Epithelial cell of proximal tubule (primary cell): Measurements from ENCODE around the gene UBE2L3. TPM values are rescaled to one million over a fixed set of nuclear protein-coding genes. Genes with fewer than 3 reads are reported as not detected.

Source experiments
- DNase-seq: peaks from one replicate; pipeline ENCODE4 v3.0.0-alpha.2; 2011; ENCODE audit warnings: low read depth
- H3K4me3 ChIP-seq: 2 replicates; pipeline ENCODE4 v1.5.1; 2011; ENCODE audit warnings: low read depth, mild to moderate bottlenecking, low read length
- CTCF ChIP-seq: conservative IDR thresholded peaks from 2 replicates; pipeline ENCODE4 v1.5.1; 2012; ENCODE audit warnings: low read depth, mild to moderate bottlenecking, low read length
- total RNA-seq: library from RNA; depleted of rRNA; stranded (reverse); fragments of >200 nt; gene quantifications from 2 replicates; pipeline ENCODE4 v1.2.3, GENCODE V29; 2015

UBE2L3 gene
- total RNA-seq, 1 donor from 2014 or later: 102 TPM

- DNase-seq: no peak
- no peak overlapping the region for H3K4me3 ChIP-seq
- TF ChIP-seq CTCF: no peak
These were observed 63.5 kb downstream of the UBE2L3 start for GRCh38 chr22:21631025-21631424.

GRCh38 chr22:21632237-21632895 is 64.9 kb downstream of the UBE2L3 start, which contains the start of gene CCDC116:
CCDC116 (plus strand) TSS chr22:21632760; CDS start chr22:21633182, 422 bp downstream.
- no peak for TF ChIP-seq CTCF
- no peak for DNase-seq
- H3K4me3 ChIP-seq: no peak within 1 kb of the TSS

- DNase-seq: no peak
- H3K4me3 ChIP-seq: no peak overlapping the region
- TF ChIP-seq CTCF: no peak
These were observed 65.4 kb downstream of the UBE2L3 start for GRCh38 chr22:21632931-21633330.

GRCh38 chr22:21633481-21633880 is 66.0 kb downstream of the UBE2L3 start:
- DNase-seq: no peak
- no peak for TF ChIP-seq CTCF
- no peak overlapping the region for H3K4me3 ChIP-seq

GRCh38 chr22:21634081-21634480 is 66.6 kb downstream of the UBE2L3 start:
- no peak for DNase-seq
- TF ChIP-seq CTCF: no peak
- H3K4me3 ChIP-seq: no peak overlapping the region

- no peak for DNase-seq
- no peak overlapping the region for H3K4me3 ChIP-seq
- TF ChIP-seq CTCF: no peak
These were observed 67.3 kb downstream of the UBE2L3 start for GRCh38 chr22:21634844-21635243.
